Stimulated activated CD4-positive, alpha-beta T cell treated with anti-CD3 and anti-CD28 coated beads, TNF-alpha, amount 100 ng/mL, for 24 hours (primary cell): ENCODE measurements around the gene TRERF1.
"Not testable (repeated sequence)": the region's sequence is repeated elsewhere in the genome, so short reads cannot be mapped to it uniquely, and the experiment has no call there.

ENCODE experiments used
- DNase-seq, 3 experiments: peaks; one replicate each; pipeline ENCODE4 v3.0.0-alpha.2; 2020; ENCODE audit warnings: low read depth in 3 of 3

Gene TRERF1

GRCh38 chr6:42451333-42452170, at the start of gene TRERF1:
Gene TRERF1 (minus strand): TSS chr6:42451926. CDS start chr6:42269590, 182,336 bp downstream.
- DNase-seq = peak in 1 of 3 experiments; percentile 53

- no peak for DNase-seq
These were observed 46.9 kb upstream of the TRERF1 start for GRCh38 chr6:42498473-42499128.

GRCh38 chr6:42493914-42494539, 42.3 kb upstream of the TRERF1 start:
- no peak for DNase-seq

GRCh38 chr6:42488129-42488528, 36.4 kb upstream of the TRERF1 start:
- DNase-seq = no peak

GRCh38 chr6:42484261-42484660, 32.5 kb upstream of the TRERF1 start:
- DNase-seq = no peak

DNA sequence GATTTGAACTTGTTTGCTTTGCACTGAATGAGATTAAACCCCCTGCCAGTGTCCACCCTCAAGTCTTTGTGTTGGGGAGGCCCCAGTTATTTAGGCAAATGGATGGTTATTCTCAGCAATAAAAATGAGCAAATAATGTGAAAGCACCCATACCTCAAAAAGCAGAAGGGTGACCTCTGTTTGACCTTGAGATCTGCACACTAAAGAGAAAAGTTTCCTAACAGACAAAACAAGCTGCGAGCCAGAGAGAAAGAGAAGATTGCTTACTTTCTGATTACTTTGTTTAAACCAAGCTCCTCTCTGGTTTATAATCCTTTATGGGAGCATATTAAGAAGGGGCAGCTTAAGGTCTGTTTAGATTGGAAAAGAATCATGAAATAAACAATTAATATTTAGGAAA, 30.4 kb upstream of the TRERF1 start:
- no peak for DNase-seq

DNA sequence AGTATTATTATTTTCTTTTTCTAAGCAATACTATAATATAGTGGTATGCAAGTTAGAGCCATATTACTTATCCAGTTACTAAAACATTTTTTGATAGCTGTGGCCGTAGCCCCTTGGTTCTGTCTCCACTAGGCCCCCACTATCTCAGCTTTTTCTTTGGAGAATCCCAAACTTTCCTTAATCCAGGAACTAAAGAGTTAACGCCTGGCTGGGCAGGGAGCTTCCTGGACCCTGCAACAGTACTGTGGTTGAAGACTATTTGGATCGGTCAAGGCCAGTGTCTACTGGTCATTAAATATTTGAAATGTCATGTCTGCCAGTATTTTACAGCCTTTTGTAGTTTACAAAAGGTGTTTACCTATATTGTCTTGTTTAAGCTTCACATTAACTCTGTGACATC, 20.0 kb upstream of the TRERF1 start:
- DNase-seq = no peak

- DNase-seq = no peak
These were observed 19.4 kb upstream of the TRERF1 start for GRCh38 chr6:42471142-42471541.

- DNase-seq = no peak
These were observed 16.5 kb upstream of the TRERF1 start for GRCh38 chr6:42468273-42468672.

DNA sequence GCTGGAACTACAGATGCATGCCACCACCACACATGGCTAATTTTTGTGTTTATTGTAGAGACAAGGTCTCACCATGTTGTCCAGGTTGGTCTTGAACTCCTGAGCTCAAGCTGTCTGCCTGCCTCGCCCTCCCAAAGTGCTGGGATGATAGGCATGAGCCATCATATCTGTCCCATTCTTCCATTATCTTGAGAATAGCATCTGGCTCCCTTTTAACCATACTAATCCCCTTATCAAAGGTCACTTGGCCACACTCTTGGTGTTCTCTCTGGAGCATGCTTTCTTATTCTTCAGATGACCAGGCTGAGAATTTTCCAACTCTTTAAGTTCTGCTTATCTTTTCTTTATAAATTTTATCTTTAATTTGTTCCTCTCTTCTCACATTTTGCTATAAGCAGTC, 15.9 kb upstream of the TRERF1 start:
- DNase-seq = no peak

DNA sequence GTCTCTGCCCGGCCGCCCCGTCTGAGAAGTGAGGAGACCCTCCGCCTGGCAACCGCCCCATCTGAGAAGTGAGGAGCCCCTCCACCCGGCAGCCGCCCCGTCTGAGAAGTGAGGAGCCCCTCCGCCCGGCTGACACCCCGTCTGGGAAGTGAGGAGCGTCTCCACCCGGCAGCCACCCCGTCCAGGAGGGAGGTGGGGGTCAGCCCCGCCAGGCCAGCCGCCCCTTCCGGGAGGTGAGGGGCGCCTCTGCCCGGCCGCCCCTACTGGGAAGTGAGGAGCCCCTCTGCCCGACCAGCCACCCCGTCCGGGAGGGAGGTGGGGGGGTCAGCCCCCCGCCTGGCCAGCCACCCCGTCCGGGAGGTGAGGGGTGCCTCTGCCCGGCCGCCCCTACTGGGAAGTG, 14.7 kb upstream of the TRERF1 start:
- DNase-seq = not testable (repeated sequence)

DNA sequence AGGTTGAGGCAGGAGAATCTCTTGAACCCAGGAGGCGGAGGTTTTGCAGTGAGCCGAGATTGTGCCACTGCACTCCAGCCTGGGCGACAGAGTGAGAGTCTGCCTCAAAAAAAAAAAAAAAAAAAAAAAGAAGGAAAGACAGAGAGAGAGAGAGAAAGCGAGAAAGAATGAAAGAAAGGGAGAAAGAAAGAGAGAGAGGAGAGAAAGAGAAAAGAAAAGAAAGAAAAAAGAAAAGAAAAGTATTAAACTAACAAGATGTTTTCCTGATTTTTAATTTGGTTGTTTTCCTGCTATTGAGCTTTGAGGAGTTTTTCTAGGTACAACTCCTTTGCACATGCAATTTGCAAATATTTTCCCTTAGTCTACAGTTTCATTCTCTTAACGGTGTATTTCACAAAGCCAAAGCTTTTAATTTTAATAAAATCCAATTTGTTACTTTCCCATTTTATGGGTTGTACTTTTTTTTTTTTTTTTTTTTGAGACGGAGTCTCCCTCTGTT, 10.8 kb upstream of the TRERF1 start:
- no peak for DNase-seq

- DNase-seq = no peak
These were observed 9.2 kb upstream of the TRERF1 start for GRCh38 chr6:42460883-42461282.

DNA sequence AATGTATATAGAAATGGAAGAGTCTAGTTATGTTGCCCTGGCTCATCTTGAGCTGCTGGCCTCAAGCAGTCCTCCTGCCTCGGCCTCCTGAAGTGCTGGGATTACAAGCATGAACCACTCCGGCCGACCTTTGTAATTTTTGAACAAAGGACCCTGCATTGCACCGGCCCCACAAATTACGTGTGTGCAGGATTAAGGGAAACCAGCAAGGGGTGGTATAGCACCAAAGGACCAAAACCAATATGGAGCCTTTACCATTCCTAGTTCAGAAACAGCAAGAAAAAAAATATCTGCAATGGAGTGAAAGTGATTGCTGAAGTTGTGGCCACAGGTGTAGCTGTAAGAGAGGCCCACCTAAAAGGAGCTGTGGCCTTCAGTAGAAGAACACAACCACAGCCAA, 8.2 kb upstream of the TRERF1 start:
- no peak for DNase-seq

DNA sequence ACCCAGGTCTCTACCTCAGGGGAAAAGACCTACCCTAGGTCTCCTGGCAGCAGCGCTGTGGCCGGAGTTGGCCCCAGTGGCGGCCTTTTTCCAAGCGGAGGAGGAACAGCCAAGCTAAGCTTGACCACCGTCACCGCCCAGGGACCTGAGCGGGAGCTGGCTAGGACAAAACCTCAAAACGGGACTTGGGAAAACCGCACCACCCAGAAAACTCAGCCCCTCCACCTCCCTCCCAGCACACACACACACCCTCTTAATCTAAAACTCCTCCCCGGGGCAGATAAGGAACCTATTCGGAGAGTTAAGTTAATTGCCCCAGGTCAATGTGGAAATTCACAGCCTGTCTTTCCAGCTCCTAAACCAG, 2.7 kb upstream of the TRERF1 start:
- no peak for DNase-seq

DNA sequence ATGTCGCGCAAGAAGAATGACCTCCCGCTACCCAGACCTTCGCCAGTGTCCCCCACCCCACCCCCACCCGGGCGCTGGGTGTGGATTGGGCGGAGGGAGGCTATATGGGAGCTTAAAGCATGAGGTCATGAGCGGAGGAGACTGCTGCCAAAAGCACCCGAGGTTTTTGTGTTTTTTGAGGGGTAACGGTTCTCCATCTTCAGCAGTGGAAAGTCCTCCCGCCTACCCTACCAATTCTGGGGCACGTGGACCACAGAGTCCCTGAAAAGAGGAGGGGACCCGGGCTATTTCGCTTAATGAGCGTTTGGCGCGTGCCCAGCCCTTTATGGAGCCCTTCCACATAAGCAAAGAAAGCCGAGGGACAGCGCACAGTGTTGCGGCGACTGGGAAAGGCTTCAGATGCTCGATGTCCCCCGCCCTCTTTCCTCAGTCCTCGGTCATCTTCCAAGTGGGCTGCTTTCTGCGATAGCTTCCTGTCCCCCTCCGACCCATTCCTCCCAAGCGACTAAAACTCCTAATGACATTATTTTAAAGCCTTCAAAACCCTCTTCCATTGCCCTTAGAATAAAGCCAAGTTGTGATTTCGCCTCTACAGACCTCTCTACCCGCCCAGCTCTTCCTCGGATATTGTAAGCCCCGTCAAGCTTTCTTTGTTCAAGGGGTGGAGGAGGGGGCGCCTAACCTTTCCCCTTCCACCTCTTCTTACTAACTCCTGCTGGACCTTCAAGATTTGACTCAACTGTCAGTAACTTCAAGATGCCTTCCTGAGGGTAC, 2.1 kb upstream of the TRERF1 start:
- no peak for DNase-seq

DNA sequence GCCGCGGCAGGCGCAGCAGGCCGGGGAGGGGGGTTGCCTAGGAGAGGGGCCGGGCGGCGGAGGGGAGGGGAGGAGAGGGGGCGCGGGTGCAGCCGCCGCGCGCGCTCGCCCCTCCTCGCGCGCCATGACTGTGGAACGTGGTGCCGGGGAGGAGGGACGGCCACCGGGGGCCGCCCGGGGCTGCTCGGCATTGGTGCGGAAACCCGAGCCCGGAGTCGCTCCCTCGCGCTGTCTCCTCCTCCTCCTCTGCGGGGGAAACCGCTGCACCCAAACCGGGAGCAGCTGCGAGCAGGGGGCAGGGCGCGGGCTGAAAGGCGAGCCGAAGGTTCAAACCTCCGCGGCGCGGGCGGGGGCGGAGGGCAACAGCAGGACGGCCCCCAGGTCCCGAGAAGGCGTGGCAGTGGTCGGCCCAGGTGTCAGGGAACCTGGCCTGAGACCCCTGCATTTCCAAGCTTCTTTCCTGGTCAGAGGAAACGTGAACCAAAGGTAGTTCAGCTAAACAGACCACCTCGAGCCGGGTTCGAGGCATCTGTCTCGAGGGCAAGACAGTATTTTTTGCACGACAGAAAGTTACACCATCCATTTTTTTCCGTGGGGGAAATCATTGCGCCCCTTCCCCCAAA, 1.4 kb upstream of the TRERF1 start:
- peak; percentile 59 to 77 (median 65) for DNase-seq

DNA sequence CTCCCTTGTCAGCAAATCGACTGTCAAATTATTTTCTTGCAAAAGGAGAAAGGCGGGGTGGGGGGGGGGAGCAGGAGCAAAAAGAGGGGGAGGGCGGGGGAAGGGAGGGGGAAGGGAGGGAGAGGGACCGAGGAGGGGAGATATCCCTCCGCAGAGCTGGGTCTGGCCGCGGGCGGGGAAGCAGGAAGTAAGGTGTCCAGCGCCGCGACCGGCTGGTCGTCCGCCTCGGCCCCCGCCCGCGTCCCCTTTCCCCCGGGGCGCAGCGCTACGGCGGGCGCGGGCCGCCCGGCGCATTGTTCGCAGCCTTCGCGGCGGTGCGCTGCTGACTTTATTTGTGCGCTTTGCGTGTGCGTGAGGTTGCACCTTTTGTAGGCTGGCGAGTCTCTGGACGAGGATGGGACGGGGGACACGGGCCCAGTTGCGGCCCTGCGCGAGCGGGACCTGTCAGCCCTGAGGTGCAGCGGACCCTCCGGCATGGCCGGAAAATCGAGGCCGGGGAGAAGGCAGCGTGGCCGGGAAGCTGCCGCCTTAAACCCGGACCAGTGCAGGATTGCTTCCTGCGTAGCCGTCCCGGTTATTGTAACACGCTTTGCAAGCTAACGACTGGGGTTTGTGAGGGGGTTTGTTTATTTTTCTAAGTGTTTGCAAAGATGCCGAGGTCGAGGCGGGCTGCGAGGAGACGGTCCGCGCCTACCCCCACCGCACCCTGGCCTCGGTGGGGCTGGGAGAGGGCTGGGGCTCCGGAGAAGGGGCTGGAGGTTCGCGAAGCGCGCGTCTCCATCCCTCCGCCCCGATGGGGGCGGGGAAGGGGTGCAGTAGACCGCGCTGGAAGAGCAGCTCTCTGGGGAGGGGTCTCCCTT, 675 bp upstream of the TRERF1 start:
- peak in 2 of 3 experiments; percentile 31 to 45 for DNase-seq

DNA sequence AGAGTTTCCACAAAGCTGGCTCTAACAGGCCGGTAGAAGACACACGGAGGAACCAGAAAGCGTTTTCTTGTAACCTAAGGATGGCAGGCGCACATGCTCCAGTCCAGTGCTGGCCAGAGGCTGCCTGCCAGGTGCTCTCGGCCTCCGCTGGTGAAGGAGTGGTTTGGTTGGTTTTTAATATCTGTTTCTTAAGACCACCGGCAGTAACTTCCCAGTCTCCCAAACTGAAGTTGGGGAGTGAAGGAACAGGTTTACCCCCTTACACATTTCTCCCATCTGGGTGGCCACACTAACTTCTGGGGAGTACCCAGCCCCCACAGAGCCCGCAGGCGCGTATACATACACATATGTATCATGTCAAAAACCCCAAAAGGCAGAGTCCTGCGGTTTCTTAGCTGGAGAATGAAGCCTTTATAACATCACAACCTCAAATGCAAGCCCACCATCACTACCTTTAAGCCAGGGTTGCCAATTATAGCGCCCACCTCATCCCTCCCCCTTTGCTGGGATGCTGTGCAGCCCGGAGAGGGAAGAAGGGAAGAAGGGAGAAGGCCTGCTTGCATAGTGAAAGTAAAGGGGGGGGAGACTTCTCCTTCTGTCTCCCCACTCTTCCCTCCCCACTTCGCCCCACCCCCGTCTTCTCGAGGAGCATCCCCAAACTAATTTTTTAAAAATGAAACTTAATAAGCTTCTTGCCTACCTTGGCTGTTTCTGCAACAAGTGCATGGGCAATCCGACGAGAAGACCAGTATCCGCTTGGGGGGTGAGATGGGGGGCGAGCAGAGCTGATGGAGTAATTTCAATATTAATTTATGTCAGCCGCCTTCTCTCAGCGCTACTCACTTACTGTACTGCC, 1.0 kb downstream of the TRERF1 start:
- peak in 1 of 3 experiments; percentile 21 for DNase-seq
